Neural progenitor cell (in vitro differentiated cells): ENCODE measurements around the gene CACNG7.

Experiments used
- CTCF ChIP-seq: fragments of 200-600 bp; sonication (generic); IDR thresholded peaks from 2 replicates; pipeline ENCODE4 v1.5.1; 2017; ENCODE audit warnings: antibody characterized with exemption, mild to moderate bottlenecking
- EZH2 ChIP-seq: fragments of 200-600 bp; sonication (generic); IDR thresholded peaks from 2 replicates; pipeline ENCODE4 v1.6.1; 2017; ENCODE audit warnings: antibody characterized with exemption, mild to moderate bottlenecking, moderate library complexity
- EZH2phosphoT487 ChIP-seq: fragments of 200-600 bp; sonication (generic); IDR thresholded peaks from 2 replicates; pipeline ENCODE4 v1.6.1; 2017; ENCODE audit warnings: antibody characterized with exemption

- TF ChIP-seq CTCF (no peak), EZH2 (no peak), EZH2phosphoT487 (no peak)
Measured at GRCh38 chr19:53936029-53936428, 27.0 kb downstream of the CACNG7 start.
